Mammary epithelial cell (primary cell): Measurements from ENCODE around the gene POLR2J.
"Not testable (repeated sequence)": the region's sequence is repeated elsewhere in the genome, so short reads cannot be mapped to it uniquely, and the experiment has no call there.

Experiments used
- CTCF ChIP-seq, 2 donors: IDR thresholded peaks in 1 of 2; conservative IDR thresholded peaks in 1 of 2; 2 replicates each; pipeline ENCODE4 v1.5.1; 2011 to 2012; ENCODE audit warnings: inconsistent platforms in 2 of 2, low read length in 2 of 2, mild to moderate bottlenecking in 2 of 2, control low read depth in 1 of 2, low read depth in 1 of 2; ENCODE audit not compliant: insufficient read depth in 1 of 2; ENCODE audit errors: extremely low read depth in 1 of 2
- EZH2 ChIP-seq: IDR thresholded peaks from 2 replicates; pipeline ENCODE4 v1.6.1; 2012; ENCODE audit warnings: low read length, inconsistent platforms, borderline replicate concordance

DNA sequence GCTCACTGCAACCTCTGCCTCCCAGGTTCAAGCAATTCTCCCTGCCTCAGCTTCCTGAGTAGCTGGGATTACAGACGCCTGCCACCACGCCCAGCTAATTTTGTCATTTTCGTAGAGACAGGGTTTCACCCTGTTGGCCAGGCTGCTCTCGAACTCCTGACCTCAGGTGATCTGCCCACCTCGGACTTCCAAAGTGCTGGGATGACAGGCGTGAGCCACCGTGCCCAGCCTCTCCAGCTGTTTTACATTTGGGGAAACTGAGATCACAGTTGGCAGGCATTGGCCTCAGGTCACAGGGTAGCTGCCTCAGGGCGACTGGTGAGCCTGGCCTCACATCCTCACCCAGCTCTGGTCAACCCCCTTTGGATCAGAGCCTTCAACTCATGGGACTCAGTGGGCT is 31.9 kb upstream of the POLR2J start:
- TF ChIP-seq CTCF (conservative IDR thresholded peaks at IDR 0.05 in 1 of 2, IDR thresholded peaks at IDR 0.05 in 1 of 2; ENCODE audit: extremely low read depth in 1 of 2, insufficient read depth in 1 of 2, low read depth in 1 of 2, low read length in 2 of 2); EZH2: not testable (repeated sequence)
